AG04450 (cell line): ENCODE measurements around the gene CADPS2. TPM values are rescaled to one million over a fixed set of nuclear protein-coding genes. Genes with fewer than 3 reads are reported as not detected.
"Not testable (repeated sequence)": the region's sequence is repeated elsewhere in the genome, so short reads cannot be mapped to it uniquely, and the experiment has no call there.

Experiments used
- CTCF ChIA-PET: fragments of 300-600, 350-600 bp; formaldehyde crosslinking; extraction: SDS; loops from one replicate; lab custom pipeline; 2022; ENCODE audit warnings: antibody characterized with exemption, inconsistent platforms; lab: Charles Lee
- POLR2A ChIA-PET: fragments of 350-600 bp; formaldehyde crosslinking; extraction: SDS; loops from one replicate; lab custom pipeline; 2021; ENCODE audit warnings: antibody characterized with exemption, inconsistent platforms; lab: Yijun Ruan, JAX
- DNase-seq: peaks from one replicate; pipeline ENCODE4 v3.0.0-alpha.2; 2011; ENCODE audit warnings: low read depth, low spot score
- H3K27ac ChIP-seq: one replicate; pipeline ENCODE4 v1.5.1; 2012; ENCODE audit warnings: low read depth, low read length, control low read depth
- H3K27me3 ChIP-seq: one replicate; pipeline ENCODE4 v1.6.0; 2012; ENCODE audit warnings: low read length; ENCODE audit not compliant: control insufficient read depth, insufficient read depth
- H3K4me3 ChIP-seq: 2 replicates; pipeline ENCODE4 v1.5.1; 2011; ENCODE audit warnings: mild to moderate bottlenecking, low read depth, low read length, control low read depth
- H3K9me3 ChIP-seq: 2 replicates; pipeline ENCODE4 v1.5.1; 2012; ENCODE audit warnings: low read length; ENCODE audit not compliant: control insufficient read depth, insufficient read depth
- polyA plus RNA-seq: library from polyadenylated mRNA; depleted of rRNA; stranded (reverse); fragments of >200 nt; gene quantifications from 2 replicates; pipeline ENCODE4 v1.2.3, GENCODE V29; 2011
- TF ChIP-seq, protein P1 (sequence below): IDR thresholded peaks from 2 replicates; pipeline ENCODE4 v1.5.1; 2011; ENCODE audit warnings: low read depth, low read length, control low read depth, inconsistent platforms

The CADPS2 gene
- polyA plus RNA-seq, 1 experiment = 0.41 TPM

- Histone ChIP-seq H3K27ac (no peak overlapping the region), H3K4me3 (no peak overlapping the region), H3K9me3 (peaks cover 40% of the 10 kb centered on the region), H3K27me3 (no peaks in the 10 kb centered on the region)
- TF ChIP-seq, protein P1, sequence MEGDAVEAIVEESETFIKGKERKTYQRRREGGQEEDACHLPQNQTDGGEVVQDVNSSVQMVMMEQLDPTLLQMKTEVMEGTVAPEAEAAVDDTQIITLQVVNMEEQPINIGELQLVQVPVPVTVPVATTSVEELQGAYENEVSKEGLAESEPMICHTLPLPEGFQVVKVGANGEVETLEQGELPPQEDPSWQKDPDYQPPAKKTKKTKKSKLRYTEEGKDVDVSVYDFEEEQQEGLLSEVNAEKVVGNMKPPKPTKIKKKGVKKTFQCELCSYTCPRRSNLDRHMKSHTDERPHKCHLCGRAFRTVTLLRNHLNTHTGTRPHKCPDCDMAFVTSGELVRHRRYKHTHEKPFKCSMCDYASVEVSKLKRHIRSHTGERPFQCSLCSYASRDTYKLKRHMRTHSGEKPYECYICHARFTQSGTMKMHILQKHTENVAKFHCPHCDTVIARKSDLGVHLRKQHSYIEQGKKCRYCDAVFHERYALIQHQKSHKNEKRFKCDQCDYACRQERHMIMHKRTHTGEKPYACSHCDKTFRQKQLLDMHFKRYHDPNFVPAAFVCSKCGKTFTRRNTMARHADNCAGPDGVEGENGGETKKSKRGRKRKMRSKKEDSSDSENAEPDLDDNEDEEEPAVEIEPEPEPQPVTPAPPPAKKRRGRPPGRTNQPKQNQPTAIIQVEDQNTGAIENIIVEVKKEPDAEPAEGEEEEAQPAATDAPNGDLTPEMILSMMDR = no peak
- ChIA-PET CTCF (no interaction called here), POLR2A (no interaction called here)
- no peak for DNase-seq
Observed at GRCh38 chr7:122689346-122690109, 196.7 kb downstream of the CADPS2 start.

GRCh38 chr7:122688400-122688998 lies 197.8 kb downstream of the CADPS2 start:
- TF ChIP-seq, protein P1 = no peak
- H3K4me3 ChIP-seq = no peak overlapping the region
- POLR2A ChIA-PET = no interaction called here
- no peak for DNase-seq
- no peaks in the 10 kb centered on the region for H3K27me3 ChIP-seq
- CTCF ChIA-PET = no interaction called here
- H3K9me3 ChIP-seq = peaks cover 40% of the 10 kb centered on the region
- no peak overlapping the region for H3K27ac ChIP-seq

GRCh38 chr7:122686360-122686878 lies 199.8 kb downstream of the CADPS2 start:
- no peak for DNase-seq
- H3K9me3 ChIP-seq = peaks cover 24% of the 10 kb centered on the region
- ChIA-PET POLR2A (no interaction called here), CTCF (no interaction called here)
- TF ChIP-seq, protein P1 = no peak
- H3K4me3 ChIP-seq = no peak overlapping the region
- H3K27me3 ChIP-seq = no peaks in the 10 kb centered on the region
- H3K27ac ChIP-seq = no peak overlapping the region

GRCh38 chr7:122684504-122684903 lies 201.8 kb downstream of the CADPS2 start:
- POLR2A ChIA-PET = no interaction called here
- Histone ChIP-seq H3K9me3 (peaks cover 11% of the 10 kb centered on the region), H3K27ac (no peak overlapping the region), H3K27me3 (no peaks in the 10 kb centered on the region), H3K4me3 (no peak overlapping the region)
- no peak for DNase-seq
- CTCF ChIA-PET = no interaction called here
- TF ChIP-seq, protein P1 = no peak

GRCh38 chr7:122682815-122683550 lies 203.3 kb downstream of the CADPS2 start:
- Histone ChIP-seq H3K4me3 (no peak overlapping the region), H3K27ac (no peak overlapping the region), H3K9me3 (peaks cover 4% of the 10 kb centered on the region; the same call in 1 of the 2 replicates), H3K27me3 (no peaks in the 10 kb centered on the region)
- TF ChIP-seq, protein P1 = no peak
- ChIA-PET POLR2A (no interaction called here), CTCF (no interaction called here)
- DNase-seq = no peak

GRCh38 chr7:122681186-122681585 lies 205.1 kb downstream of the CADPS2 start:
- POLR2A ChIA-PET, H3K27me3 ChIP-seq, CTCF ChIA-PET, H3K4me3 ChIP-seq, H3K27ac ChIP-seq, DNase-seq, H3K9me3 ChIP-seq: not testable (repeated sequence)
